ENCODE results near the gene LY6G5C.

The LY6G5C gene

GRCh38 chr6:31720196-31720770 is 39.4 kb upstream of the LY6G5C start:
- no peak overlapping the region for H3K4me3 ChIP-seq (ENCODE audit: low read length)
- no peak for DNase-seq (ENCODE audit: low read depth)
- no peak for TF ChIP-seq CTCF (conservative IDR thresholded peaks at IDR 0.05; ENCODE audit: low read depth, low read length)

GRCh38 chr6:31719001-31719400 is 38.1 kb upstream of the LY6G5C start:
- no peak for DNase-seq (ENCODE audit: low read depth)
- no peak overlapping the region for H3K4me3 ChIP-seq (ENCODE audit: low read length)
- TF ChIP-seq CTCF (conservative IDR thresholded peaks at IDR 0.05; ENCODE audit: low read depth, low read length), result no peak

- DNase-seq (ENCODE audit: low read depth), result no peak
- H3K4me3 ChIP-seq (ENCODE audit: low read length), result no peak overlapping the region
- no peak for TF ChIP-seq CTCF (conservative IDR thresholded peaks at IDR 0.05; ENCODE audit: low read depth, low read length)
Observed at GRCh38 chr6:31718265-31718664, 37.4 kb upstream of the LY6G5C start.

GRCh38 chr6:31717499-31718222 is 36.8 kb upstream of the LY6G5C start:
- H3K4me3 ChIP-seq (ENCODE audit: low read length), result no peak overlapping the region
- DNase-seq (ENCODE audit: low read depth), result no peak
- no peak for TF ChIP-seq CTCF (conservative IDR thresholded peaks at IDR 0.05; ENCODE audit: low read depth, low read length)

- DNase-seq (ENCODE audit: low read depth), result no peak
- H3K4me3 ChIP-seq (ENCODE audit: low read length), result no peak within 1 kb of the TSS
- no peak for TF ChIP-seq CTCF (conservative IDR thresholded peaks at IDR 0.05; ENCODE audit: low read depth, low read length)
Observed at GRCh38 chr6:31715022-31715958, 34.4 kb upstream of the LY6G5C start, which contains the start of gene LY6G6D. Gene LY6G6D, plus strand, starts transcription at chr6:31715348. Its CDS starts 8 bp downstream, at chr6:31715356.

GRCh38 chr6:31713991-31714684 is 33.3 kb upstream of the LY6G5C start:
- no peak for DNase-seq (ENCODE audit: low read depth)
- no peak overlapping the region for H3K4me3 ChIP-seq (ENCODE audit: low read length)
- TF ChIP-seq CTCF (conservative IDR thresholded peaks at IDR 0.05; ENCODE audit: low read depth, low read length), result no peak
